GM21528 (cell line): ENCODE results near the gene NEURL2.

Experiments used
- ATAC-seq: cut with Tn5 transposase; IDR thresholded peaks from one replicate; pipeline ENCODE4 v1.9.1; 2021; ENCODE audit warnings: mild to moderate bottlenecking, moderate library complexity; ENCODE audit not compliant: unreplicated experiment, low FRiP score

NEURL2 gene

DNA sequence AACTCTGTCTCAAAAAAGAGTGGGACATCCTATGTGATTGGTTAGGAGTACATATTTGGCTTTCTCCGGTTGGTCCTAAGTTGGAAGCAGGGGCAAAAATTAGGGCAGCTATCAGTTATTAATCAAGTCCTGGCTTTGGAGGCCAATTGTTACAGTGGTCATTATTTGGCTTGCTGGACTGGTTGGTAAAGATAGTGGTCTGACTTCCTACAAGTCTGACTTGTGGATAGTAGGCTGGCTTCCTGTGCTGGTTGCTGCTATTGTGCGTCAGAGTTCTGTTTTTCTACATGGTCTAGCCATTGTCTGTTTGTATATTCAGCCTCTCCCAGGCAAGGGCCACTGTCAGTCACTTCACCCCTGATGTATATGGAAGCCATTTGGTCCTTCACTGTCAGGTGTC is 40.8 kb downstream of the NEURL2 start:
- no peak for ATAC-seq

DNA sequence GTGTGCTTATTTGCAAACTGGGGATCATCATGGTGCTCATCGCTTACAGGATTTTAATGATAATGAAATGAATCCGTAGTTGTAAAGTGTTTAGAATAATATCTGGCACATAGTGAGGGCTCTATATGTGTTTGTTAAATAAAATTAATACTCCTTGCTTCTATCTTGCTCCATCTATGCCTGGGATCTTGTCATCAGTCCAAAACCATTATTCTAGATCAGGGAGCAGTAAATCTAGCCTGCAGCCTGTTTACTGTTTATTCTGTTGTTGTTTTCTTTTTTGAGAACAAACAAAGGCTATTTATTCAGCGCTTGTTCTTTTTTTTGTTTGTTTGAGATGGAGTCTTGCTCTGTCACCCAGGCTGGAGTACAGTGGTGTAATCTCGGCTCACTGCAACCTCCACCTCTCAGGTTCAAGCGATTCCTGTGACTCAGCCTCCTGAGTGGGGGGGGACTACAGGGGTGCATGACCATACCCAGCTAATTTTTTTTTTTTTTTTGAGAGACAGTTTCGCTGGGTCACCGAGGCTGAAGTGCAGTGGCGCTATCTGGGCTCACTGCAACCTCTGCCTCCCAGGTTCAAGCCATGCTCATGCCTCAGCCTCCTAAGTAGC is 41.9 kb downstream of the NEURL2 start:
- ATAC-seq: no peak

DNA sequence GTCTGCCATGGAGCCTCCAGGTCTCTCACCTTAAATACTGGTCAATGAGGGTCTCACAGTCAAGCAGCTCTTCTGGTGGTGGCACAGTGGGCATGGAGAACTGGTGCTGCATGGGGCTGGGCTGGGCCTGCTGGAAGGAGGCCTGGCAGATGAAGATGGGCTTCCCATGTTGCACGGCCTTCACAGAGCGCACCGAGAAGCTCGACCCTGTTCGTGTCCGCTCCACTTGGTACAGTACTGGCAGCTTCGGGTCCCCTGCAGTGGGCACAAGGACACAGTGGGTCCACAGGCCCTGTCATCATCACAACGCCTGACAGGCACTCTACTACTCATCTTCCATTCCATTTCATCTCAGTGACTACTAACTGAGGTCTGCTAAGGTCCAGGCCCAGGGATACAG is 42.6 kb downstream of the NEURL2 start:
- no peak for ATAC-seq

DNA sequence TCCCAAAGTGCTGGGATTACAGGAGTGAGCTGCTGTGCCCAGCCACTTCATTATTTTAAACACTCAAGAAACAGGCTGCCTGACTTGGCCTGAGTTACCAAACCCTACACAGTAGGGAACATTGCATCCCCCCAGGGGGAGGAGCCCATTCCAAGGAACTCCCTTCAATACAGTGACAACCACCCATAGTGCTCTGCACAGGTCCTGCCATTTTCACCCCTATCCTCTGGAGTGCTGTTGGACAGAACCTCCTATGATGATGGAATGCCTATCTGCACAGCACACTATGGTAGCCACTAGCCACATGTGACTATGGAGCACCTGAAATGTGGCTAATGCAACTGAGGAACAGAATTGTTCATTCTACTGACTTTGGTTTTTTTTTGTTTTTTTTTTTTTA is 45.6 kb downstream of the NEURL2 start:
- no peak for ATAC-seq

DNA sequence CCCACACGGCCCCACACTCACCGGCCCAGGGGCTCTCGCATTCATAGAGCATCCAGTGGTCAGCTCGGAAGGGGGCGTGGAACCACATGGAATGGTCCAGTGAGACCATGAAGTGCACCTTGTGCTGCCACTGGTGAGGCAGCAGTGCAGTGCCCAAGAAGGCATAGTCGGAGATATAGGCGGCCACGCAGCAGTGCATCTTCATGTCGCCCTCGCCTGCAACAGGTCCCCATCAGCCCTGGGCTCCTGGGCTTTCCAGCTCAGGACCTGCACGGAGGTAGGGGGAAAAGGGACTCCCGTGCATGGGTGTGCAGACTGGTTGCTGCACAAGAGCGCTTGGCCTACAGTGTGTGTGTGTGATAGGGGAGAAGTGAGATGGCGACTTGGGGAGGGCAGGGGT is 47.5 kb downstream of the NEURL2 start:
- ATAC-seq: no peak

DNA sequence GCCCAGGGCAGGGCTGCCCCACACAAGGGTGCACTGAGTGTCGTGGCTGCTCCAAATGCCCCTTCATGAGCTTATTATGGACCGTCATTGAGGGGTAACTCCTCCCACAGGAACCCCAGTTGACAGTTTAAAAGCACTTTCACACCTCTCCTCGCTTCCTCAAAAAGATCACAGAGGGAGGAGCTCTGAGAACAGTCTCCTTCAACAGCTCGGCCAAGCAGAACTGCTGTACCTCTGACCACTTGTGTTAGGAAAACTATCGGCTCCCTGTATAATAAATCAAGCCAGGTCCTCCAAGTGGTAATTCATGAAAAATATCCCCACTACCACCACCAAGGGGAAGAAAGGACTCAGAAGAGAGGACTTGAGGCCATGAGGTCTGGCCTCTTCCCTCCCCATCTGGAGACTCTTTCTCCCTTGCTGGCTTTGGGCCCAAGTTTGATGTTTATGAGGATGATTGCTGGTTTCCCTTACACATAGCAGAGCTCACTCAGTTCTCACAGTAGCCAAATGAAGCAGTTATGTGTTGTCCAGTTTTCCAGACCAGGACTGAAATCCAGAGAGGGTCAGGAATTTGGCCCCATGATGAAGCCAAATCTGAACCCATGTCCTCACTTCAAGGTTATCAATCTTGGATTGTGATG is 48.7 kb downstream of the NEURL2 start:
- no peak for ATAC-seq

DNA sequence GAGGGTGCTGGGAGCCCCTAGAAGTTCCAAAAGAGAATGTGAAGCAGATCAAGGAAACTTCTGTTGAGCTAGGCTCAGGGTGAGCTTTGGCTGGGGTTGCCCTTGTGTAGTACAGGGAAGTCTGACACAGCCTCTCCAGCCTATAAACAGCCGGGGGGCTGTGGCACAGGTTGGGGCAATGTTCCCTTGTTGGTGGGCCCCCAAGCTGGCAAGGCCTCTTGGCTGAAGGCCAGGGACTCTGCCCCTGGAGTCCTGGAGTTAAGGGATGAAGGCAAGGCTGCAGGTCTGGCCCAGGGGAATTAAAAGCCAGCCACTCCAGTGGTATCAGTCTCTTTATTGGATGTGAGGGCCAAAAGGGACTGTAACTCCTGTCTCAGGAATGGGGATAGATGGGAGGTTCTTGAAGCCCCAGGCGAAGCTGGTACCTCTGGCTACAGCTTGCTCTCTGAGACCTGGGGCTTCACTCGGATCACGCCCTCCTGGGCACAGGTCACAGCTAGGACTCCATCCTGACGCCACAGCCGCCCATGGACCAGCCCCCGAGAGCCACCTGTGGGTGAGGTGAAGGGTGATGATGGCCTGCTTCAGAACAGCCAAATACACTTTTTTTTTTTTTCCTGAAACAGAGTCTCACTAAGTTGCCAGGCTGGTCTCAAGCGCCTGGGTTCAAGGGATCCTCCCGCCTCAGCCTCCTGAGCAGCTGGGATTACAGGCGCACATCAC is 49.4 kb downstream of the NEURL2 start:
- ATAC-seq: no peak

DNA sequence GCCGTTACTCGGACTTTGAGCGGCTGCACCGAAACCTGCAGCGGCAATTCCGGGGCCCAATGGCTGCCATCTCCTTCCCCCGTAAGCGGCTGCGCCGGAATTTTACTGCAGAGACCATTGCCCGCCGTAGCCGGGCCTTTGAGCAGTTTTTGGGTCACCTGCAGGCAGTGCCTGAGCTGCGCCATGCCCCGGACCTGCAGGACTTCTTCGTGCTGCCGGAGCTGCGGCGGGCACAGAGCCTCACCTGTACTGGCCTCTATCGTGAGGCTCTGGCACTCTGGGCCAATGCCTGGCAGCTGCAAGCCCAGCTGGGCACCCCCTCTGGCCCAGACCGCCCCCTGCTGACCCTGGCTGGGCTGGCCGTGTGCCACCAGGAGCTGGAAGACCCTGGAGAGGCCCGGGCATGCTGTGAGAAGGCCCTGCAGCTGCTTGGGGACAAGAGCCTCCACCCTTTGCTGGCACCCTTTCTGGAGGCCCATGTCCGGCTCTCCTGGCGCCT is 50.3 kb downstream of the NEURL2 start:
- ATAC-seq: no peak
